Cardiac septum (tissue), 1 donor: ENCODE measurements around the gene HOXB3. TPM values are rescaled to one million over a fixed set of nuclear protein-coding genes. Genes with fewer than 3 reads are reported as not detected.

Experiments
- DNase-seq: peaks from one replicate; pipeline ENCODE4 v3.0.0-alpha.2; 2020; ENCODE audit warnings: low spot score
- intact Hi-C: fragments of 100-400 bp; cut with DNase I; formaldehyde crosslinking; loops from one replicate; pipeline ENCODE4 v1.14.0; 2022
- microRNA-seq: library from miRNA; unstranded; fragments of <30 nt; microRNA quantifications from one replicate; pipeline ENCODE4 v1.2.0, GENCODE V29; 2020
- total RNA-seq: library from RNA; stranded (reverse); fragmentation: NEBNext Ultra II Directional; extraction: Animal tissue kit (Norgen Biotek cat#: 25700); gene quantifications from one replicate; pipeline ENCODE4 v1.2.1, GENCODE V29; 2021
- donor health status: DM: no; HTN: no; CAD: no.

Gene HOXB3
- total RNA-seq, 1 donor from 2014 or later = 4.2 TPM

- intact Hi-C loops = no loop called here
- DNase-seq = no peak
Measured at GRCh38 chr17:48502312-48502711, 87.7 kb downstream of the HOXB3 start.

- DNase-seq = no peak
- intact Hi-C loops = no loop called here
Measured at GRCh38 chr17:48500435-48501426, 89.3 kb downstream of the HOXB3 start.

GRCh38 chr17:48499735-48500434, 90.2 kb downstream of the HOXB3 start:
- DNase-seq = no peak
- intact Hi-C loops = no loop called here

- no peak for DNase-seq
- intact Hi-C loops = no loop called here
Measured at GRCh38 chr17:48499248-48499647, 90.8 kb downstream of the HOXB3 start.

Small RNAs within 50 kb of the gene (microRNA-seq; reads per million reads assigned to microRNA genes)
- not detected for gene MIR196A1

Other genes starting within 250 kb of the HOXB3 start
- not detected for gene SKAP1, start 160.0 kb downstream of the HOXB3 start, total RNA-seq
- gene HOXB1, start 59.2 kb downstream of the HOXB3 start, total RNA-seq = not detected
- gene HOXB2, start 45.1 kb downstream of the HOXB3 start, total RNA-seq = 4.9 TPM
- gene HOXB4, start 11.9 kb downstream of the HOXB3 start, total RNA-seq = 1.6 TPM
- gene HOXB5, start 3.5 kb upstream of the HOXB3 start, total RNA-seq = not detected
- gene HOXB6, start 14.7 kb upstream of the HOXB3 start, total RNA-seq = 0.92 TPM
- 0.22 TPM for gene HOXB7, start 20.8 kb upstream of the HOXB3 start, total RNA-seq
- not detected for gene HOXB8, start 25.1 kb upstream of the HOXB3 start, total RNA-seq
- gene HOXB9, start 36.1 kb upstream of the HOXB3 start, total RNA-seq = not detected
- not detected for gene PRAC1, start 132.3 kb upstream of the HOXB3 start, total RNA-seq
- gene PRAC2, start 132.9 kb upstream of the HOXB3 start, total RNA-seq = not detected
- 0.05 TPM for gene HOXB13, start 138.5 kb upstream of the HOXB3 start, total RNA-seq
- gene TTLL6, start 227.0 kb upstream of the HOXB3 start, total RNA-seq = not detected
- 163 TPM for gene CALCOCO2, start 240.8 kb upstream of the HOXB3 start, total RNA-seq